Subcutaneous adipose tissue (tissue), 4 donors: ENCODE results near the gene COL27A1. TPM values are rescaled to one million over a fixed set of nuclear protein-coding genes. Genes with fewer than 3 reads are reported as not detected.

ENCODE experiments used
- CTCF ChIP-seq: fragments of 450-650 bp; IDR thresholded peaks from one replicate; pipeline ENCODE4 v1.5.1; 2016; ENCODE audit warnings: low read depth, mild to moderate bottlenecking, control low read depth, antibody characterized with exemption, moderate library complexity
- total RNA-seq, 4 donors: library from RNA; depleted of rRNA; stranded (reverse); fragments of >200 nt; gene quantifications; one replicate each; pipeline ENCODE4 v1.1.0, GENCODE V29; 2016

The COL27A1 gene
- total RNA-seq, 4 donors from 2014 or later, result 1.0 to 7.7 (median 4.4) TPM

DNA sequence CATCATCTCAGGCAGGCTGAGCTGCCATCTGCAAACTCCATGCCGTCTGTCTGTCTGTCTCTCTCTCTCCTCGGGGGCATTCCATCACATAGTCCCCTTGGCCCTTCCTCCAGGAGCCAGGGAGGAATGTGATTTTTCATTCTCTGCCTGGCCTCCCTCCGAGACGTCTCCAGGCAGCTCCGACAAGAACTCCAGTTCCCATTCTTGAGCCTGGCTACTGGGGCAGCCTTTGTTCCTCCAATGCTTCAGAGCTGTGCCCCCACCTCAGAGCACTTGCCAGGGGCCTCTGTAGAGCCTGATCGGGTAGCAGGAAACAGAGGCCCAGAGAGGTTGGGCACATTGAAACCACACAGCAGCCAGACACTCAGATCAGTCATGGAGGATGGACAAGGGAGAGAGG is 74.0 kb downstream of the COL27A1 start:
- no peak for TF ChIP-seq CTCF

DNA sequence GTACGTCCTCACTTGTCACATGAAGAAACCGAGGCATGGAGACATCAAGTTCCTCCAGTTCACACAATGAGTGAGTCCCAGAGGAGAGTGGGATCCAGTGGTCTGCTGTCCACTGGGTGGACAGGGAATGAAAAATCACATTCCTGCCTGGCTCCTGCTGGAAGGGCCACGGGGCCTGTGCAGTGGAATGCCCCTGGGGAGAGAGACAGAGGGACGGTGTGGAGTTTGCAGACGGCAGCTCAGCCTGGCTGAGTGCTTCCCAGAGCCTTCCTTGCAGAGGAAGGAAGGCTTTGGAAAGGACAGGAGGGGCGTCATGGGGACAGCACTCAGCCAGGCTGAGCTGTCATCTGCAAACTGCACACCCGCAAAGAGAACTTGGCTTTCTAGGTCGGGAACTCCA is 74.7 kb downstream of the COL27A1 start:
- TF ChIP-seq CTCF, result no peak

GRCh38 chr9:114231273-114231672 is 75.9 kb downstream of the COL27A1 start:
- no peak for TF ChIP-seq CTCF

- TF ChIP-seq CTCF, result no peak
Observed at GRCh38 chr9:114231719-114232449, 76.5 kb downstream of the COL27A1 start.

GRCh38 chr9:114233491-114234185 is 78.3 kb downstream of the COL27A1 start:
- no peak for TF ChIP-seq CTCF

GRCh38 chr9:114235033-114235661 is 79.8 kb downstream of the COL27A1 start:
- no peak for TF ChIP-seq CTCF
